IPS-20b (cell line): ENCODE measurements around the gene DENND1A.

Experiments used
- H3K27ac ChIP-seq: one replicate; pipeline ENCODE4 v1.5.1; 2013; ENCODE audit warnings: low read length
- H3K27me3 ChIP-seq: 2 replicates; pipeline ENCODE4 v1.6.1; 2013; ENCODE audit warnings: mild to moderate bottlenecking, low read length, inconsistent platforms; ENCODE audit not compliant: insufficient read depth
- H3K36me3 ChIP-seq: 2 replicates; pipeline ENCODE4 v1.6.1; 2013; ENCODE audit warnings: low read depth, mild to moderate bottlenecking, inconsistent platforms, low read length, moderate library complexity; ENCODE audit not compliant: insufficient read depth
- H3K4me1 ChIP-seq: 2 replicates; pipeline ENCODE4 v1.6.1; 2013; ENCODE audit warnings: mild to moderate bottlenecking, control low read depth, inconsistent platforms, low read length, moderate library complexity; ENCODE audit not compliant: insufficient read depth
- H3K4me3 ChIP-seq: 2 replicates; pipeline ENCODE4 v1.5.1; 2013; ENCODE audit warnings: mild to moderate bottlenecking, low read length, inconsistent platforms
- H3K9ac ChIP-seq: 2 replicates; pipeline ENCODE4 v1.6.1; 2013; ENCODE audit warnings: low read depth, mild to moderate bottlenecking, inconsistent platforms, low read length, moderate library complexity
- H3K9me3 ChIP-seq: 2 replicates; pipeline ENCODE4 v1.6.1; 2013; ENCODE audit warnings: mild to moderate bottlenecking, low read depth, low read length, inconsistent platforms; ENCODE audit not compliant: insufficient read depth

DENND1A gene

DNA sequence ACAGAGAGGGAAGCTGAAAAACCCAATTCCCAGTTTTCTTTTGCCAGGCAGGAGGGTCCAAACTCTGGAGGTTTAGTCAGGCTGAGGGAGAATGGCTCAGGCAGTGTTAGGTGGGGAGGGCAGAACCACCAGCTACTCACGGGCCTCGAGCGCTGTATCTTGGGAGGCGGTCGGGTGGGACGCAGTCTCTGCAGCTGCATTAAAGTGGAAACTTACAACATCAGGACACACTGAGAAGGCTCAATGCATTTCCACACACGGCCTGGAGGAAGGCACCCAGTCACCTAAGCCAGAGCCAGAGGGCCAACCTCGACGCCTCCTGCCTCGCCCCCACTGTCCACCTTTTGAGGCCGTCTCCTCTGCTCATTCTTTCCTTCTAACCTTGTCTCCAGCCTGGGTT, 518.3 kb downstream of the DENND1A start:
- Histone ChIP-seq H3K36me3 (no peaks in the 10 kb centered on the region), H3K4me3 (no peak overlapping the region)

DNA sequence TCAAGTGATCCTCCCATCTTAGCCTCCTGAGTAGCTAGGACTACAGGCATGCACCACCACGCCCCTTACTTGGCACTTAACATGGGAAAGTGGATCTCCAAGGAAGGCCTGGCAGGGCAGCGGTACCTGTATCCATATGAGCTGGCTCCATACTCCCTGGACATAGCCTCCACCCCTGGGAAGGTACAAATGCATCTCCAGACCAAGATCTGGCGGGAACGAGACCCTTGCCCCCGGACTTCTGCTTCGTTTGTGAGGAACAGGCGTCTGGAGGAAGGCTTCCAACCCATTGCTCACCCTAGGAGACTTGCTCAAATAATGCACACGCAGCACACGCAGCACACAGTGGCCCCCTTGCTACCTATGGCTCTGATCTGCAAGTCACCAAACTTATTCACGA, 518.7 kb downstream of the DENND1A start:
- no peaks in the 10 kb centered on the region for H3K36me3 ChIP-seq
- H3K4me3 ChIP-seq, result no peak overlapping the region
- no peaks in the 10 kb centered on the region for H3K9me3 ChIP-seq

More for the DNA sequence above, 518.3 kb downstream of the DENND1A start:
- H3K27me3 ChIP-seq, result no peaks in the 10 kb centered on the region
- H3K4me1 ChIP-seq, result peaks cover 12% of the 10 kb centered on the region
- no peak overlapping the region for H3K9ac ChIP-seq
- H3K9me3 ChIP-seq, result no peaks in the 10 kb centered on the region
- no peak overlapping the region for H3K27ac ChIP-seq

DNA sequence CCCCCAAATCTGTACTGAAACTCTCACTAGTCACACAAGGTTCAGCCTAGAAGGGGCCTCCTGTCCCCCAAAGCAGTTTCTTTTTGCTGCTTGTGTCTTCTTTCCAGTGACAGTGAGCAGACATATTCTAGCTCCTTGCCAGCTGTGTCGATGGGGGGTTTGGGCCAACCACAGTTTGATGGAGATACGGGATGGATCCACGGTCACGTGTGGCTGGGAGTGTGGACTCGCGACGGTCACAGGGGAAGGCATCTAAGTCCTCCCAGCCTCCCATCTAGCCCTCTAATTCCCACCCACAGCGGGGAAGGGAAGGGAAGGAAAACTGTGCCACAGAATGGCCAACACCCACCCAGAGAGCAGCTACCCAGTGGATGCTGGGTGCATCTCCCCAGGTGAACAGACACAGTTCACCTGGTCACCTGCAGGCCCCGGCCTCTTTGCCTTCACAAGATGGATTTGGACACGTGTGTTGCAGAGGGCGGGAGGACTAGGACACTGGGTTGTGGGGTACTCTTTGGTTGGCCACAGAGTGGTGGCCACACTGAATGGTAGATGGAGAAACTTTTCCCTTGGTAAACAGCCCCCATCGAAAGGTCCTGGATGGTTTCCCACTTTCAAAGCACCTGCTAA, 519.5 kb downstream of the DENND1A start:
- no peaks in the 10 kb centered on the region for H3K27me3 ChIP-seq
- no peak overlapping the region for H3K9ac ChIP-seq
- no peaks in the 10 kb centered on the region for H3K9me3 ChIP-seq
- H3K4me1 ChIP-seq, result peaks cover 17% of the 10 kb centered on the region
- no peak overlapping the region for H3K27ac ChIP-seq
- no peak overlapping the region for H3K4me3 ChIP-seq
- no peaks in the 10 kb centered on the region for H3K36me3 ChIP-seq

More for the DNA sequence above, 518.7 kb downstream of the DENND1A start:
- H3K27me3 ChIP-seq, result no peaks in the 10 kb centered on the region
- peaks cover 16% of the 10 kb centered on the region for H3K4me1 ChIP-seq
- no peak overlapping the region for H3K27ac ChIP-seq
- no peak overlapping the region for H3K9ac ChIP-seq

DNA sequence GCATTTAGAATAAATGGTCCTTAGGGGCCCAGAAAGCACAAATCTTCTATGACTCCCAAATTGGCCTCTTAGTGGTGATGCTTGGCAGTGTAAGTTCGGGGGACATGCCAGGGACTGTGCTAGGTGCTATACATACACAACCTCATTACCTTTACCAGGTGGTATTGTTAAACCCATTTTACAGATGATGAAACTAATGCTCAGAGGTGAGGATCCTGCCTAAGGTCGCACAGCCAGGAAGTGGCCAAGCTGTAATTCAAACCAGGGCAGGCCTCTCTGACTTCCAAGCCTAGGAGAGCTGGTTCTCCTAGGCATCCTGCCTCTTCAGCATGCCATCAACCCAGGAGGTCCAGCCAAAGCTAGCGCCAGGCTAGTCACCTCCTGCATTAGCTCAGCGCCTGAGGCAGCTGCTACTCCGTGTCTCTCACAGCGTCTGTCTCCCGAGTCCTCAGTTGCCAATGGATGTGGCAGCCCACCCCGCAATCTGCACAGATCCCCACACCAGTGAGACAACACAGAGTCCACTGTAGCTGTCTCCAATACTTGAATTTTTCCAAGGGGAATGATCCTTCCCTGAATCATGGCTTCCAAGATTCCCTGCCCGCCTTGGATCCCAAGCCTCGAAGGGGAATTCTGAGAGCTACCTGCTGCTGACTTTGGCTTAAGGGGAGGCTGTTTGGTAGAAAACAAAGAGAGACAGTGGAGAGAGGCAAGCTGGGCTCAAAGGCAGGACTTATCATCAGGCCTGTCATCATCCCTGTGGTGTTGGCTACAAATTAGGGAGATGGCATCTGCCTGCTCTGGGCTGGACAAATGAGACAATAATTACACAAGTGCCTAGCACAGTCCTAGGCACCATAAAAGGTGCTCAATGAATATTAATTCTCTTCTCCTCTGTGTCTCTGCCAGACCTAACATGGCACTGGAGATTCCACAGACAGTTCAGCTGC, 521.3 kb downstream of the DENND1A start:
- no peak overlapping the region for H3K4me3 ChIP-seq
- H3K9me3 ChIP-seq, result no peaks in the 10 kb centered on the region
- peaks cover 12% of the 10 kb centered on the region for H3K4me1 ChIP-seq

DNA sequence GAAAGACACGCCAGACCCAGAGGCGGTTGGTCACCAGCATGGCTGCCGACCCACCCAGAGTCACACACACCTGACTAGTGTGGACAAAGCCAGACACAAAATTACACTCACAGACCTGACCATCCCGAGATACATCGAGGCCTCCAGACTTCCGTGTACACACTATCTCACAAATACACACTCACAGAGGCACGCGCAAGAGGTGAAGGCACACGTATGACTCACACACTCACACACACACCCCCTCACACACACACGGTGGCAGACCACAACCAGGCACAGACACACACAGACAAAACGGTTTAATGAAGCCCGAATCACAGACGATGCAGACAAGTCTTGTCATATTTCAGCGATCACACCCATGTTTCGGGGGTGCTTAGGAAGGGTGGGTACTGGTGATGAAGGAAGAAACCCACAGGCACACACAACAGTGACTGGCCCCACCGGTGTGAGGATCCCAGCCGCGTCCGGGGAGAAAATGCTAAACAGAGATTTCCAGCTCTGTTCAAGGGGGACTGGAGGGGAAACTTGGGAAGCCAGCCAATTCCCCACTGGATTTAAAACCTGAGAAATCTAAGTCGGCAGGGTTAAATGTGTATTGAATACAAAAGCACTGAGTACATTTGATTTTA, 522.6 kb downstream of the DENND1A start:
- Histone ChIP-seq H3K36me3 (no peaks in the 10 kb centered on the region), H3K9ac (no peak overlapping the region), H3K27me3 (no peaks in the 10 kb centered on the region), H3K27ac (no peak overlapping the region), H3K9me3 (no peaks in the 10 kb centered on the region), H3K4me3 (no peak overlapping the region), H3K4me1 (peaks cover 12% of the 10 kb centered on the region)

More for the DNA sequence above, 521.3 kb downstream of the DENND1A start:
- Histone ChIP-seq H3K9ac (no peak overlapping the region), H3K36me3 (no peaks in the 10 kb centered on the region), H3K27ac (no peak overlapping the region), H3K27me3 (no peaks in the 10 kb centered on the region)

DNA sequence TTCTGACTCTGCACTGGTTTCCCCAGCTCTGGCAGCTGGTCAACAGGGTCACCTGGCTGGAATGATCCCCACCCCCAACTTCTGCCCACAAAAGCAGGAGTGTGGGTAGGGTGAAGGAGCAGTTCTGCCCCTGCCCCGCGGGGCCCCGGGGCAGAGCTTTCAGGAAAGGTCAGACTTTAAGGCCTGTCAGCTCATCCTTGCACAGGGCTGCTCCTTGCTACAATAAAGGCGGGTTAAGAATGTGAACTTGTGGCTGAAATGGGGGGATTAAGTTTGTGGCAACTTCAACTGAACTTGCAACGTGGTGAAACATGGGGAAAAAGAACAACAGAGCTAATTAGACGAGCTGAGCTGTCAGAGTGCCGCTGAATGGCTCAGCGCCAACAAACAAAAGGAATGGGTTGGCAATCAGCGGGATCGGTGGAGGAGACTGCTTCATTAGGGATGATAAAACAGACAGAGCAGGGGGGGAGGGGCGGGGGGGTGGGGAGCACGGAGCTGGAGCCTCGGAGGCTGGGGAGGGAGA, 523.2 kb downstream of the DENND1A start:
- Histone ChIP-seq H3K27me3 (no peaks in the 10 kb centered on the region), H3K9me3 (no peaks in the 10 kb centered on the region), H3K4me1 (peaks cover 12% of the 10 kb centered on the region), H3K36me3 (no peaks in the 10 kb centered on the region), H3K27ac (no peak overlapping the region), H3K4me3 (no peak overlapping the region), H3K9ac (peak overlapping the region; percentile 35; the same call in 1 of the 2 replicates)

DNA sequence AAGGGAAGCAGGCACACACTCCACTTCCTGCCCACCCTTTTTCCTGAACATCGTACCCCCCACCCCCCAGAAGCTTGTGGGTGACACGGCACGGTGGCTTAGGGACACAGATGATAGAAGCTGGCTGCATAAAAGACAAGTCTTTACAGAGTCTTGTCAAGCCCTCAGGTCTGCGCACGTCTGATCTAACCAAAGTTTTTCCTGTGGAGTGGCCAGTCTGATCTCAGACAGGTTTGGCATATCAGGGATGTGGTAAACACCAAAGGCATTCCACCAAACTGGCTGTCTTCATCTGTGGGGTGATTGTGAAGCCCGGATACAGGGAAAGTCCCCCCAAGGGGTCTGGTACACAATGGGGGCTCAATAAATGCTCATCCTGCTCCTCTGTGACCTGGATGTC, 523.9 kb downstream of the DENND1A start:
- no peak overlapping the region for H3K27ac ChIP-seq
- H3K27me3 ChIP-seq, result no peaks in the 10 kb centered on the region
- H3K36me3 ChIP-seq, result no peaks in the 10 kb centered on the region
- H3K4me1 ChIP-seq, result peaks cover 12% of the 10 kb centered on the region
- H3K9ac ChIP-seq, result no peak overlapping the region
- no peaks in the 10 kb centered on the region for H3K9me3 ChIP-seq
- no peak overlapping the region for H3K4me3 ChIP-seq

DNA sequence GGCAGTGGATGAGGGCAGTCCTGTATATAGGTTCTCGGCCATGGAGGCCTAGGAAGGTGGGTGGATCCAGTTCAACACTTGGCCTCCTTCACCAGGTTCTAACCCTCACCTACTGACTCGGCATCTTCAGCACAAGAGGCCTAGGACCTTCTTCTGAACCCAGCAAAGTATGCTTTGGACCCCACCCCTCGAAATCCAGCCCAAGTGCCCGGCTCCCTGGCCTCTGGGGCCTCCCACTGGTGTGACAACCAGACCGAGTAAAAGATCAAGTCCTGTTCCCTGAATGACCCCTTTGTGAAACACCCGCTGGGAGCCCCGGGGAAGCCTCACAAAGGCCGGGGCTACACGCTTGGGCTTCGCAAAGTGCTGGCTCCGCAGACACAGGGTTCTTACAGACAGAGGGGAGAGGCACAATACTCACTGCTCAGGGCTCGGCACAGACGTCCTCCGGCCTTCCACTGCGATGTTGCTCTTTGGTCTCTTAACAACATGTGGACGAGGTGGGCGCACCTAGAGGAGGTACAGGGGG, 526.9 kb downstream of the DENND1A start:
- Histone ChIP-seq H3K9me3 (no peaks in the 10 kb centered on the region), H3K27ac (no peak overlapping the region), H3K27me3 (no peaks in the 10 kb centered on the region)

DNA sequence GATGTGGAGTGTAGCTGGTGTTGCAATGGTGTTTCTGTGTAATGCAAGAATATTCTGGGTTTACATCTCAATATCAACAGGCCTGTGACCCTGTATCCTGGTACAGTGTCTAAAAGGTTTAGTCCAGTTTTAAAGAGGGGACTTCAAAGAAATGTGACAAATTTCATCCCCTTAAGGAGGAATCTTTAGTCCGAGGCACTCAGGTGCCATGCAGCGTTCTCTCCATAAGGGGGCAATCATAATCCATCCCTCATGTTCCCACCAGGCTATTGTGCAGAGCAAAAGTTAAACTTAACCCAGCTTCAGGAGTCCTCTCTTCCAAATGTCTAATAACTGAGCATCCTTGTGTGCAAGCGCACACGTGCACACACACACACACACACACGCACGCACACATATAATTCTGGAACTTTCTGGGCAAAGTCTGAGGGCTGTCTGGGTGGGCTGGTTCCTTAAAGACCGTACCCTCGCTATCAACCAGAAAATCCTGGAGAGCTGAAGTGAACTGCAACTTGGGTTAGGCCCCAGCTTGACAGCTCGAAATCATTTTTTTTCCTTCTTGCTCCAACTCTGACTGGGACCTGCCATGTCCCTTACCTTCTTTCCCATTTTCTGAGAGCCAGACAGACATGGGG, 527.9 kb downstream of the DENND1A start:
- Histone ChIP-seq H3K27ac (no peak overlapping the region), H3K36me3 (no peaks in the 10 kb centered on the region), H3K27me3 (no peaks in the 10 kb centered on the region), H3K9ac (no peak overlapping the region), H3K4me1 (peaks cover 8% of the 10 kb centered on the region), H3K9me3 (no peaks in the 10 kb centered on the region), H3K4me3 (no peak overlapping the region)

More for the DNA sequence above, 526.9 kb downstream of the DENND1A start:
- Histone ChIP-seq H3K9ac (no peak overlapping the region), H3K36me3 (no peaks in the 10 kb centered on the region), H3K4me3 (no peak overlapping the region), H3K4me1 (peaks cover 12% of the 10 kb centered on the region)

DNA sequence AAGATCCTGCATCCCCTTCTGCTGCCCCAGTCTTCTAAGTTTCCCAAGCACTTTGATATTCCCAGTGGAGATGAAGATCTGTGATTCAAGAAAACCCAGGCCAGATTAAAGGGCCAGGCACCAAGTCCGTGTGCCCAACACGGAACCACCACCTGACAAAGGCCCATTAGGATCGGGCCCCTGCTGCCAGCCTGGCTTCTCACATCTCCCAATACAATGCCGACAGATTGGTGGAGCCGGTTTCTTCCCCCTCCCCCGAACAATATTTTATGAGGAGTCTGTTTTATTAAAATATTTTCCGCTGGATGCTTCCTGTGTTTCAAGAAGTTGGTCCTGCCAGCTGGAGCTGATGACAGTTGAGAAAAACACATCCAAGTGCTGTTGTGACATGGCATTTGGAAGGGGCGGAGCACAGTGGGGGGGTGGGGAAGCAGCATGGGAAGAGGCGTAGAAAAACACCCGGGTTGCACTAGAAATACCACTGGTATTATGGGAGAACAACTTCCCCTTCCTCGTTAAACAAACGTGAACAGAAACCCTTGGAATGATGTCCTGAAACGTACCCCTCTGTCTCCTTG, 528.9 kb downstream of the DENND1A start:
- H3K9ac ChIP-seq, result no peak overlapping the region
- no peaks in the 10 kb centered on the region for H3K9me3 ChIP-seq
- no peak overlapping the region for H3K4me3 ChIP-seq
- H3K27me3 ChIP-seq, result no peaks in the 10 kb centered on the region
- no peak overlapping the region for H3K27ac ChIP-seq
- no peaks in the 10 kb centered on the region for H3K36me3 ChIP-seq
- no peaks in the 10 kb centered on the region for H3K4me1 ChIP-seq
